ENCODE measurements around the gene ANKLE1. TPM values are rescaled to one million over a fixed set of nuclear protein-coding genes. Genes with fewer than 3 reads are reported as not detected.
A peak's percentile ranks its signal among the peaks of the same experiment; 100 is the strongest.

Gene ANKLE1
- total and polyA plus RNA-seq, 10 of the 15 experiments (the other 5 are each of a cell fraction or from before 2014, with no cell fraction given) = 2.2 to 17.9 (median 10.9) TPM

DNA sequence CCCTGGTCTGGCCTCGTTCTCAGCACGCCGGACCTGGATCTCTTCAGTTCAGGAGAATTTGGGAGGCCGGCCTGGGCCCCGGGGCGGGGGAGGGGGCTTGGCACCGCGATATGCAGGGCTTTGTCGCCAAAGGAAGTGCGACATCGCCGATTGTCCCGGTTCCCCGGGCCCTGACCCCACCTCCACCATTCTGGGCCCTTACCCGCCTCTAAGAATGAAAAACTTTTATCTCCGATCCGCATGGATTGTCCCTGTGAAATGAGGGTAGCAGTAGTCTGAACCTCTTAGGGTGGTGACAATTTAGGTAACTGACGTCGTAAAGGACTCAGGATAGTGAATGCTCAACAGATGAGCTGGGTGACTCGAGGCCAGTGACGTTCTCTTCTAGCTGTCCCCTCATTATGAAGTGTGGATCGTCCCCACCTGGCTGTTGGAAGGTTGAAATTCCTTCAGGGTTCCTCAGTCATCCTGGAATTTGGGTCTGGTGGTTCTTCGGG lies 28.3 kb downstream of the ANKLE1 start:
- H2AFZ ChIP-seq (ENCODE audit: control insufficient read depth, low read depth, low read length) = peak overlapping the region; percentile 46; the same call in 1 of the 2 replicates
- SMC1A ChIA-PET (ENCODE audit: uncharacterized antibody, unreplicated experiment) = no interaction called here
- no peaks in the 10 kb centered on the region for H3K9me3 ChIP-seq (replicated peaks; ENCODE audit: control insufficient read depth, insufficient read depth, low read length)
- POLR2A ChIA-PET = interaction anchor here (1.2 to 2.9 kb wide), 4 partner anchors 17 to 95 kb away, joined by 3 to 24 read pairs (median 6); partner anchors contain the start of genes ANO8 and BST2
- H4K20me1 ChIP-seq (ENCODE audit: control insufficient read depth, insufficient read depth) = peaks cover 3% of the 10 kb centered on the region; the same call in 1 of the 2 replicates
- ATAC-seq (no peak), DNase-seq (ENCODE audit: low read depth, low spot score) (no peak), FAIRE-seq (no peak)
- peak overlapping the region; percentile 98 for H3K4me2 ChIP-seq (ENCODE audit: control insufficient read depth, insufficient read depth)
- WGBS (ENCODE audit: insufficient coverage, insufficient replicate concordance, low lambda C conversion rate, missing lambda C conversion rate) = 11% methylated on average over 14 of the region's 23 CpGs
- H3K4me1 ChIP-seq (ENCODE audit: control insufficient read depth, insufficient read depth, low read length) = peaks cover 19% of the 10 kb centered on the region
- in situ Hi-C loops (cut with MboI) (no loop called here), intact Hi-C loops (cut with micrococcal nuclease; ENCODE audit: unreplicated experiment) (loop anchor here (1.0 to 10.0 kb wide), 2 partner anchors 24 to 415 kb away; partner anchors contain the start of gene ANO8)
- H3K9ac ChIP-seq (ENCODE audit: control insufficient read depth, insufficient read depth, low read length) = peak overlapping the region; percentile 80
- peaks cover 5 to 13% of the 10 kb centered on the region in 2 experiments; a peak in 3 of 4 replicates for H3K36me3 ChIP-seq (ENCODE audit: control insufficient read depth in 2 of 2, insufficient read depth in 2 of 2, low read length in 1 of 2)
- H3K27me3 ChIP-seq (replicated peaks in 1 of 2; ENCODE audit: control insufficient read depth in 2 of 2, insufficient read depth in 2 of 2, low read length in 1 of 2) = no peaks in the 10 kb centered on the region
- BruUV-seq (replicated peaks) = no TSS peak
- H3K79me2 ChIP-seq (ENCODE audit: control insufficient read depth, insufficient read depth, low read length) = peaks cover 37% of the 10 kb centered on the region
- H3K27ac ChIP-seq (ENCODE audit: control insufficient read depth, insufficient read depth) = peak overlapping the region; percentile 88
- CTCF ChIA-PET = interaction anchor here (1.2 kb wide), 1 partner anchor 25 kb away, joined by 5 read pairs; no protein-coding TSS in a partner anchor
- peak overlapping the region; percentile 96 for H3K4me3 ChIP-seq
- RAD21 ChIA-PET (ENCODE audit: unreplicated experiment) = interaction anchor here (1.0 kb wide), 1 partner anchor 13 kb away, joined by 3 read pairs; no protein-coding TSS in a partner anchor
- TF ChIP-seq ZBED1 (IDR thresholded peaks at IDR 0.05; ENCODE audit: borderline replicate concordance) (peak; percentile 59; the same call in 1 of the 2 replicates), KLF5 (IDR thresholded peaks at IDR 0.05; ENCODE audit: partially characterized antibody) (no peak), NFIC (IDR thresholded peaks at IDR 0.05; ENCODE audit: low read depth, low read length) (no peak), SRF (IDR thresholded peaks at IDR 0.05; ENCODE audit: low read depth in 2 of 2, low read length in 2 of 2) (no peak), CHD1 (IDR thresholded peaks at IDR 0.05; ENCODE audit: low read depth, low read length) (no peak), TCF3 (IDR thresholded peaks at IDR 0.05; ENCODE audit: borderline replicate concordance, insufficient read depth, low read depth, low read length) (no peak), RUNX3 (IDR thresholded peaks at IDR 0.05; ENCODE audit: low read length) (no peak), NFYA (IDR thresholded peaks at IDR 0.05; ENCODE audit: borderline replicate concordance, low read depth, low read length) (no peak), TBL1XR1 (IDR thresholded peaks at IDR 0.05; ENCODE audit: low read depth, low read length) (no peak), ESRRA (IDR thresholded peaks at IDR 0.05; ENCODE audit: low read length) (no peak), MYC (IDR thresholded peaks at IDR 0.05; ENCODE audit: insufficient read depth, insufficient read length, insufficient replicate concordance, low read length, severe bottlenecking) (no peak), POLR2AphosphoS2 (IDR thresholded peaks at IDR 0.05; ENCODE audit: low read depth, low read length) (no peak), ASH2L (IDR thresholded peaks at IDR 0.05; ENCODE audit: borderline replicate concordance, low read depth) (no peak), HDGF (IDR thresholded peaks at IDR 0.05) (no peak), ZNF217 (IDR thresholded peaks at IDR 0.05) (no peak)
- TF ChIP-seq, protein P1, sequence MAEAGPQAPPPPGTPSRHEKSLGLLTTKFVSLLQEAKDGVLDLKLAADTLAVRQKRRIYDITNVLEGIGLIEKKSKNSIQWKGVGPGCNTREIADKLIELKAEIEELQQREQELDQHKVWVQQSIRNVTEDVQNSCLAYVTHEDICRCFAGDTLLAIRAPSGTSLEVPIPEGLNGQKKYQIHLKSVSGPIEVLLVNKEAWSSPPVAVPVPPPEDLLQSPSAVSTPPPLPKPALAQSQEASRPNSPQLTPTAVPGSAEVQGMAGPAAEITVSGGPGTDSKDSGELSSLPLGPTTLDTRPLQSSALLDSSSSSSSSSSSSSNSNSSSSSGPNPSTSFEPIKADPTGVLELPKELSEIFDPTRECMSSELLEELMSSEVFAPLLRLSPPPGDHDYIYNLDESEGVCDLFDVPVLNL (IDR thresholded peaks at IDR 0.05; ENCODE audit: low read depth, low read length) = no peak
- TF ChIP-seq, protein P2, sequence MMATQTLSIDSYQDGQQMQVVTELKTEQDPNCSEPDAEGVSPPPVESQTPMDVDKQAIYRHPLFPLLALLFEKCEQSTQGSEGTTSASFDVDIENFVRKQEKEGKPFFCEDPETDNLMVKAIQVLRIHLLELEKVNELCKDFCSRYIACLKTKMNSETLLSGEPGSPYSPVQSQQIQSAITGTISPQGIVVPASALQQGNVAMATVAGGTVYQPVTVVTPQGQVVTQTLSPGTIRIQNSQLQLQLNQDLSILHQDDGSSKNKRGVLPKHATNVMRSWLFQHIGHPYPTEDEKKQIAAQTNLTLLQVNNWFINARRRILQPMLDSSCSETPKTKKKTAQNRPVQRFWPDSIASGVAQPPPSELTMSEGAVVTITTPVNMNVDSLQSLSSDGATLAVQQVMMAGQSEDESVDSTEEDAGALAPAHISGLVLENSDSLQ (IDR thresholded peaks at IDR 0.05) = no peak
- TF ChIP-seq, protein P3, sequence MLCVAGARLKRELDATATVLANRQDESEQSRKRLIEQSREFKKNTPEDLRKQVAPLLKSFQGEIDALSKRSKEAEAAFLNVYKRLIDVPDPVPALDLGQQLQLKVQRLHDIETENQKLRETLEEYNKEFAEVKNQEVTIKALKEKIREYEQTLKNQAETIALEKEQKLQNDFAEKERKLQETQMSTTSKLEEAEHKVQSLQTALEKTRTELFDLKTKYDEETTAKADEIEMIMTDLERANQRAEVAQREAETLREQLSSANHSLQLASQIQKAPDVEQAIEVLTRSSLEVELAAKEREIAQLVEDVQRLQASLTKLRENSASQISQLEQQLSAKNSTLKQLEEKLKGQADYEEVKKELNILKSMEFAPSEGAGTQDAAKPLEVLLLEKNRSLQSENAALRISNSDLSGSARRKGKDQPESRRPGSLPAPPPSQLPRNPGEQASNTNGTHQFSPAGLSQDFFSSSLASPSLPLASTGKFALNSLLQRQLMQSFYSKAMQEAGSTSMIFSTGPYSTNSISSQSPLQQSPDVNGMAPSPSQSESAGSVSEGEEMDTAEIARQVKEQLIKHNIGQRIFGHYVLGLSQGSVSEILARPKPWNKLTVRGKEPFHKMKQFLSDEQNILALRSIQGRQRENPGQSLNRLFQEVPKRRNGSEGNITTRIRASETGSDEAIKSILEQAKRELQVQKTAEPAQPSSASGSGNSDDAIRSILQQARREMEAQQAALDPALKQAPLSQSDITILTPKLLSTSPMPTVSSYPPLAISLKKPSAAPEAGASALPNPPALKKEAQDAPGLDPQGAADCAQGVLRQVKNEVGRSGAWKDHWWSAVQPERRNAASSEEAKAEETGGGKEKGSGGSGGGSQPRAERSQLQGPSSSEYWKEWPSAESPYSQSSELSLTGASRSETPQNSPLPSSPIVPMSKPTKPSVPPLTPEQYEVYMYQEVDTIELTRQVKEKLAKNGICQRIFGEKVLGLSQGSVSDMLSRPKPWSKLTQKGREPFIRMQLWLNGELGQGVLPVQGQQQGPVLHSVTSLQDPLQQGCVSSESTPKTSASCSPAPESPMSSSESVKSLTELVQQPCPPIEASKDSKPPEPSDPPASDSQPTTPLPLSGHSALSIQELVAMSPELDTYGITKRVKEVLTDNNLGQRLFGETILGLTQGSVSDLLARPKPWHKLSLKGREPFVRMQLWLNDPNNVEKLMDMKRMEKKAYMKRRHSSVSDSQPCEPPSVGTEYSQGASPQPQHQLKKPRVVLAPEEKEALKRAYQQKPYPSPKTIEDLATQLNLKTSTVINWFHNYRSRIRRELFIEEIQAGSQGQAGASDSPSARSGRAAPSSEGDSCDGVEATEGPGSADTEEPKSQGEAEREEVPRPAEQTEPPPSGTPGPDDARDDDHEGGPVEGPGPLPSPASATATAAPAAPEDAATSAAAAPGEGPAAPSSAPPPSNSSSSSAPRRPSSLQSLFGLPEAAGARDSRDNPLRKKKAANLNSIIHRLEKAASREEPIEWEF (IDR thresholded peaks at IDR 0.05; ENCODE audit: insufficient replicate concordance, low read depth, low read length) = no peak

Measured in GM12878 (cell line).